Astrocyte of the cerebellum (primary cell): Measurements from ENCODE around the gene VPREB3.
A peak's percentile ranks its signal among the peaks of the same experiment; 100 is the strongest.

ENCODE experiments used
- DNase-seq: peaks from one replicate; pipeline ENCODE4 v3.0.0-alpha.2; 2011; ENCODE audit warnings: low read depth
- H3K4me3 ChIP-seq: 2 replicates; pipeline ENCODE4 v1.5.1; 2011; ENCODE audit warnings: mild to moderate bottlenecking, low read depth, low read length, moderate library complexity
- CTCF ChIP-seq: IDR thresholded peaks from 2 replicates; pipeline ENCODE4 v1.5.1; 2012; ENCODE audit warnings: low read length, low read depth, moderate library complexity, mild to moderate bottlenecking; ENCODE audit errors: missing control alignments
- in situ Hi-C: cut with HindIII; loops from 2 replicates; pipeline ENCODE4 v1.10.0; 2017; ENCODE audit warnings: low sequenced_read_pairs

Gene VPREB3

GRCh38 chr22:23720855-23721254 lies 33.4 kb downstream of the VPREB3 start:
- TF ChIP-seq CTCF, result no peak
- in situ Hi-C loops, result no loop called here
- no peak for DNase-seq
- H3K4me3 ChIP-seq, result no peak overlapping the region

GRCh38 chr22:23718371-23719165 lies 35.7 kb downstream of the VPREB3 start:
- no peak for TF ChIP-seq CTCF
- in situ Hi-C loops, result no loop called here
- no peak overlapping the region for H3K4me3 ChIP-seq
- DNase-seq, result no peak

GRCh38 chr22:23716811-23717801 lies 37.1 kb downstream of the VPREB3 start:
- no peak for TF ChIP-seq CTCF
- DNase-seq, result peak; percentile 63
- peak overlapping the region; percentile 83 for H3K4me3 ChIP-seq
- in situ Hi-C loops, result no loop called here

- in situ Hi-C loops, result no loop called here
- TF ChIP-seq CTCF, result no peak
- peak overlapping the region; percentile 83 for H3K4me3 ChIP-seq
- no peak for DNase-seq
Measured at GRCh38 chr22:23715806-23716375, 38.3 kb downstream of the VPREB3 start.

GRCh38 chr22:23714596-23715578 lies 39.3 kb downstream of the VPREB3 start:
- no peak overlapping the region for H3K4me3 ChIP-seq
- in situ Hi-C loops, result no loop called here
- no peak for DNase-seq
- TF ChIP-seq CTCF, result no peak
